Measurements from ENCODE around the gene FAM13A. TPM values are rescaled to one million over a fixed set of nuclear protein-coding genes. Genes with fewer than 3 reads are reported as not detected.

The FAM13A gene
- total and polyA plus RNA-seq, 2 experiments from 2014 or later: 23.3 to 43.8 TPM

GRCh38 chr4:88756149-88756548 lies 300.8 kb downstream of the FAM13A start:
- no peak for TF ChIP-seq CTCF (IDR thresholded peaks at IDR 0.05; ENCODE audit: low read depth, low read length)

GRCh38 chr4:88755454-88755853 lies 301.5 kb downstream of the FAM13A start:
- no peaks in the 10 kb centered on the region for H3K9me3 ChIP-seq (ENCODE audit: low read depth)
- no peak overlapping the region for H3K27ac ChIP-seq
- DNase-seq (ENCODE audit: low read depth in 1 of 2, low spot score in 1 of 2): no peak
- no peak overlapping the region for H3K4me3 ChIP-seq
- no peak for TF ChIP-seq CTCF (IDR thresholded peaks at IDR 0.05; ENCODE audit: low read depth, low read length)
- no peaks in the 10 kb centered on the region for H3K27me3 ChIP-seq
- H3K36me3 ChIP-seq: peaks cover 28% of the 10 kb centered on the region
- H3K4me1 ChIP-seq (ENCODE audit: low read depth): peaks cover 19% of the 10 kb centered on the region

More at GRCh38 chr4:88756149-88756548, 300.8 kb downstream of the FAM13A start:
- no peaks in the 10 kb centered on the region for H3K9me3 ChIP-seq (ENCODE audit: low read depth)
- H3K27me3 ChIP-seq: no peaks in the 10 kb centered on the region
- peaks cover 26% of the 10 kb centered on the region for H3K36me3 ChIP-seq
- no peak overlapping the region for H3K4me3 ChIP-seq
- DNase-seq (ENCODE audit: low read depth in 1 of 2, low spot score in 1 of 2): no peak
- H3K4me1 ChIP-seq (ENCODE audit: low read depth): peaks cover 19% of the 10 kb centered on the region
- no peak overlapping the region for H3K27ac ChIP-seq

GRCh38 chr4:88754796-88755195 lies 302.2 kb downstream of the FAM13A start:
- no peak overlapping the region for H3K4me3 ChIP-seq
- no peak overlapping the region for H3K27ac ChIP-seq
- no peaks in the 10 kb centered on the region for H3K27me3 ChIP-seq
- H3K4me1 ChIP-seq (ENCODE audit: low read depth): peaks cover 18% of the 10 kb centered on the region
- H3K9me3 ChIP-seq (ENCODE audit: low read depth): no peaks in the 10 kb centered on the region
- peaks cover 35% of the 10 kb centered on the region for H3K36me3 ChIP-seq
- no peak for DNase-seq (ENCODE audit: low read depth in 1 of 2, low spot score in 1 of 2)
- no peak for TF ChIP-seq CTCF (IDR thresholded peaks at IDR 0.05; ENCODE audit: low read depth, low read length)

- Histone ChIP-seq H3K27ac (no peak overlapping the region), H3K27me3 (no peaks in the 10 kb centered on the region), H3K9me3 (ENCODE audit: low read depth) (no peaks in the 10 kb centered on the region), H3K4me1 (ENCODE audit: low read depth) (peaks cover 9% of the 10 kb centered on the region), H3K4me3 (no peak overlapping the region), H3K36me3 (peaks cover 44% of the 10 kb centered on the region)
- TF ChIP-seq CTCF (IDR thresholded peaks at IDR 0.05; ENCODE audit: low read depth, low read length): no peak
- DNase-seq (ENCODE audit: low read depth in 1 of 2, low spot score in 1 of 2): no peak
Measured at GRCh38 chr4:88753658-88754571, 303.1 kb downstream of the FAM13A start.

- Histone ChIP-seq H3K4me1 (ENCODE audit: low read depth) (no peaks in the 10 kb centered on the region), H3K27me3 (no peaks in the 10 kb centered on the region), H3K9me3 (ENCODE audit: low read depth) (no peaks in the 10 kb centered on the region), H3K4me3 (no peak overlapping the region), H3K27ac (no peak overlapping the region), H3K36me3 (peaks cover 53% of the 10 kb centered on the region)
- TF ChIP-seq CTCF (IDR thresholded peaks at IDR 0.05; ENCODE audit: low read depth, low read length): no peak
- no peak for DNase-seq (ENCODE audit: low read depth in 1 of 2, low spot score in 1 of 2)
Measured at GRCh38 chr4:88752754-88753153, 304.2 kb downstream of the FAM13A start.

All from cardiac muscle cell (in vitro differentiated cells and primary cell).